ENCODE measurements around the gene GPC3. TPM values are rescaled to one million over a fixed set of nuclear protein-coding genes. Genes with fewer than 3 reads are reported as not detected.

GPC3 gene
- total RNA-seq: 0.63 and 7.6 TPM in 2 replicates

GRCh38 chrX:133985164-133985966 lies at the start of gene GPC3:
TSS of gene GPC3 (minus strand) at chrX:133985594.

Data from bronchial smooth muscle cell (primary cell).